NCI-H1417 (cell line): ENCODE data around the gene TUBB2B.
"Not testable (repeated sequence)": the region's sequence is repeated elsewhere in the genome, so short reads cannot be mapped to it uniquely, and the experiment has no call there.

ENCODE experiments used
- DNase-seq, 3 experiments: peaks; one replicate each; lab custom pipeline; 2025; lab: John Stamatoyannopoulos, UW

The TUBB2B gene

DNA sequence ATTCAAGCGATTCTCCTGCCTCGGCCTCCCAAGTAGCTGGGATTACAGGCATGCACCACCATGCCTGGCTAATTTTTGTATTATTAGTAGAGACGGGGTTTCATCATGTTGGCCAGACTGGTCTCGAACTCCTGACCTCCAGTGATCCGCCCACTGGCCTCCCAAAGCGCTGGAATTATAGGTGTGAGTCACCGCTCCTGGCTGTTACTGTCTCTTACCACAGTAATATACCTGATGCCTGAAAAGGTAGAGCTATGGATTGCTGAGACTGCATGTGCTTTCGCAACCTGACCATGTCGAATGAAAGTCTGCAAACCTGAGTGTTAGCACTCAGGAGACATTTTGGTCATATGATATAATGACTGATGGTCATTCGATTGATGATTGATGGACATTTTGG is 38.3 kb downstream of the TUBB2B start:
- not testable (repeated sequence) for DNase-seq

DNA sequence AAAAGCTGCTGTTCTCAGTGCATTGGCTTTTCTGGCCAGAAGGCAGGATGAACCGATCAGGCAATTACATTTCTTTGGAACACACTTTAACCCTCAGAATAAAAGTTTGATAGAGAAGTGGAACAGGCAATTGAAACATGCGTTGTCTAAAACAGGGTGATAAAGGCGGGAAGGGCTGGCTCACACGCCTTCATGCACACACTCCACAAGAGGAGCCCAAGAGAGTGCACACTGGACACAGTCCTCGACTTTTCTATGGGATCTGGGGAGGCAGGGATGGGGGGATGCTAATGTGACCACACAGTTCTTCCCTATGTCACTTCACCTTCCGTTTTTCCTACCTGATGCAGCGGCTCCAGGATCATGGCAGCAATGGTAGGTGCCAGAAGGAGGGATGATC is 39.2 kb downstream of the TUBB2B start:
- DNase-seq, result no peak

DNA sequence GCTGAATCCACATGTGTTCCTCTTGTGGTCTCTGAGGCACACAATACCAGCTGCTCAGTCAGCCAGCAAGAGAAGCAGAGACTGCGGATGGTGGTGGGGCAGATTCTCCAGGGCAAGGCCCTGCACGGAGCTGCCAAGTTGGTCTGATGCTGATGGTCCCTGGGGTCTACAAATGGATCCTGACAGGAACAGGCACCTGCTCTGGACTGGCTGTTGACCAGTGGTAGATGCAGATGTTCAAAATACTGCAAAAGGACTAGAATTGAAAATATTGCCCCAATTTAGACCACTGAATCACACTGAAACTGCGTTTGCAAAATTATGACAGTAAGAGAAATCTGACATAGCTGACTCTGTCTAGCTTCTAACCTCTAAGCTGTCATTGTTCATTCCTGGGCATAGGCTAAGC is 40.5 kb downstream of the TUBB2B start:
- DNase-seq, result no peak

DNA sequence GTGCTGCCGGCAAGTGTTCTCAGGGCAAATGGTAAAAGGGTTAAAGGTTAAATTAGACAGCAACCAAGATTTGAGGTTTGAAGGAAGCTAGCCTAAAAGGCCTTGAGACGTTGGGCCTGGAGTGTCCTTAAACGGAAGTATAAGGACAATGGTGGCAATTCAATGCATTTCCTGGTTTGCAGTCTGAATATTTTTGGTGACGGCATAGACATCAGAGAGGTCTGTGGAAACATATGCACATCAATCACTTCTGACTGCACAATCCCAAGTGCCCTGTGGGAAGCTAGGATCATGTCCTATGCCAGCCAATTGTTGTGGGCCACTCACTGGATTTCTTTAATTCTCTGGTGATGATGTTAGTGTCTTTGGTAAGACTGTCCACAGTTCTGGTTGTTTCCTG is 44.4 kb downstream of the TUBB2B start:
- no peak for DNase-seq

DNA sequence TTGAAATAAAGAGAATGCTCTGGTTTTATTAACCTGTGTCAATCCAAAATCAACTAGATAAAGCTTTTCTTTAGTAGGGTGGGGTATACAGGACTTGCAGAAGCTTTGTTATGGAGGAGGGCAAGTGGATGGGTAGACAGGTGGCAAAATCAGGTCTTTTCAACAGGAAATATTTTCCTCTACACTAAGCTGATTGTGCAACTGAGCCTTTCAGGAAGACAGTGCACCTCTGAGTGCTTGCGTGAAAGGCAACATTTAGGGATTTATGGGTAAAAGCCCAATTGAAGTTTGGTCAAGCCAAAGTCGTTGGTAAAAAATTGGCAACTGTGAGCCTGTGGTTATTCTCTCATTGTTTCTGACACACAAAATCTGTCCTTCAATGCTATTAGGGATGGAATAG is 46.3 kb downstream of the TUBB2B start:
- no peak for DNase-seq

DNA sequence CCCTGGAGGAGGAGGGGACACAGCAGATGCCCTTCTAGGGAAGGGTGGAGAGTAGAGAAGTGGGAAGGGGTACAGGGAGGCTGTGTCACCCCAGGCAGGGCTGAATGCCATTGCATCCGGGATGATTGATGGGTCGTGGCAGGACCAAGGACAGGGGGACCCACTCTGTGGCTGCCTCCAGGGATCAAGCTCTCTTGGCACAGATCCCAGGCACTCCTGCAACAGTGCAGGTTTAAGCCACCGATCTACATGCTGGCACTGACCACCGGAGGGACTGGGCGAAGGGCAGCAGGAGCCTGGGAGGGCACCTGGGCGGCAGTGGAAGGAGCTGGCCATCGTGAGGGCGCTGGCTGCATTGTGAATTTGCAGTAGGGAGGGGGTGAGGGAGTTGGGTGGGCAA is 47.5 kb downstream of the TUBB2B start:
- peak in 1 of 3 experiments; percentile 18 for DNase-seq

DNA sequence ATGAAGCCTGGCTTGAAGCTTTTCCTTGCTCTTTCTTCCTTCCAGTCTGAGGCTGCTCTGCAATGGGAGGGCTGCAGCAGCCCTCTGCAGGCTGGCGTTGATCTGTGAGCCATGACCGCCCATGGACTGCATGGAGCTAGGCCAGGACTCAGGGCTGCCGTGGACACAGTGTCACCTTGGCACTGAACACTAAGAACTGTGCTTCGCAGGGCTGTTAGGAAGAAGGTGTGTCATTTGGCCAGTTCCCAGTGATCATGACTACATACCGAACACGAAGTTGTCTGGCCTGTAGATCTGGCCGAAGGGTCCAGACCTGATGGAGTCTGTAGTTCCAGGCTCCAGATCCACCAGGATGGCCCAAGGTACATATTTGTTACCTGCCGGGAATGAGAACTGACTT is 48.8 kb downstream of the TUBB2B start:
- not testable (repeated sequence) for DNase-seq

DNA sequence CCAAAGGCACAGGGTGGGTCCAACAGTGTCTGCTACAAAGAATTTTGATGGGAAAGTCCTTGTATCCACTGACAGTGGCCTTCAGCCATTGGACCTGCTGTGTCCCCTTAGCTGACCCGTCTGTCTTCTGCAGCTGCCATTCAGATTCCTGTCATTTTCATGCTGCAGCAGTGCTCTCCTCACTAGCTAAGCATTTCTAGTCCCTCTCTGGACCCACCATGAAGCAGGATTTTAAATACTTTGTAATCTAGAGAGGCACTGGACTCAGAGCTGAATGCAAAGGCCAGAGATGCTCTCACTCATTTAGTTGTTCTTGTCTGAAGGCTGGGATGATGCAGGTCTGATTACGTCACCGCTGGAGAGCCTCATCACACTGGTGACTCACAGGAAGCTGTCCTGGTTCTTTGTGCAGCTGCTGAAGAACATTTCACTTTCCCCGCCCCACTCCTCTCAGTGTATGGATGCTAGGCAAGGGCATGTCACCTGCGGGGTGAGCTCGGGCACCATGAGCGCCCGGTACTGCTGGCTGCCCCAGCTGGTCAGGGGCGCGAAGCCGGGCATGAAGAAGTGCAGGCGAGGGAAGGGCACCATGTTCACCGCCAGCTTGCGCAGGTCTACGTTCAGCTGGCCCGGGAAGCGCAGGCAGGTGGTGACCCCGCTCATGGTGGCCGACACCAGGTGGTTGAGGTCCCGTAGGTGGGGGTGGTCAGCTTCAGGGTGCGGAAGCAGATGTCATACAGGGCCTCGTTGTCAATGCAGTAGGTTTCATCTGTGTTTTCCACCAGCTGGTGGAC is 50.7 kb downstream of the TUBB2B start:
- peak in 1 of 3 experiments; percentile 29 for DNase-seq

DNA sequence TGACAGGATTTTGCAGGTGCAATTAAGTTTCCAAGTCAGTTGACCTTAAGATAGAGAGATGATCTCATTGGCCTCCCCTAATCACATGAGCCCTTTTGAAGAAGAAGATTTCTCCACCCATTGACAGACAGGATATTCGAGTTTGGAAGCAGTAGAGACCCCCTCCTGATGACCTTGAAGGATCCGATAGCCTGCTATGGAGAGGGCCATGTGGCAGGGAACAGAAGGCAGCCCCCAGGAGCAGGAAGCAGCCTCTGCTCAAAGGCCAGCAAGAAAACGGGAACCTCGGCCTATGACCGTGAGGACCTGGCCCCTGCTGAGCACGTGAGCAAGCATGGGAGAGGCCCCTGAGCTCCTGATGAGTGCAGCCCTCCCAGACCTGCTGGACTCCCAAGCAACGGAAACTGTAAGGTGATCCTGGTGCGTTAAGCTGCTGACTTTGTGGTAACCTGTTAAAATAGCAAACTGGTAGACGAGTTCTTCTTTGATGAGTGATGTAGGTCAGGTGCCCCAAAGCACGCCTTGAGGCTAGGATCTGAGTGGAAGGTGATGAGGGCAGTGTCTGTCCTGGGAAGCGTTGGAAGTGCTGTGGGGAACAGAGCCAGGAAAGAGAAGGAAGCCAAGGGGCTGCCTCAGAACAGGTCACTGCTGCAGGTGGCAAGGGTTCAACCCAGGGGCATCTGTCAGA is 51.6 kb downstream of the TUBB2B start:
- DNase-seq, result no peak
